Uterus (tissue), 2 donors: ENCODE measurements around the gene IGF1R.

Experiments
- POLR2A ChIP-seq, 2 donors: fragments of 450-650 bp; IDR thresholded peaks; one replicate each; pipeline ENCODE4 v1.6.1; 2016; ENCODE audit warnings: antibody characterized with exemption in 2 of 2, mild to moderate bottlenecking in 1 of 2, moderate library complexity in 1 of 2
- TF ChIP-seq, protein P1 (sequence below), 4 experiments: fragments of 200-600 bp in 2 of 4; fragments of 450-650 bp in 2 of 4; sonication (generic) in 2 of 4; IDR thresholded peaks; one replicate each; pipeline ENCODE4 v1.5.1; 2016 to 2019; ENCODE audit warnings: antibody characterized with exemption in 4 of 4, mild to moderate bottlenecking in 2 of 4, moderate library complexity in 1 of 4

DNA sequence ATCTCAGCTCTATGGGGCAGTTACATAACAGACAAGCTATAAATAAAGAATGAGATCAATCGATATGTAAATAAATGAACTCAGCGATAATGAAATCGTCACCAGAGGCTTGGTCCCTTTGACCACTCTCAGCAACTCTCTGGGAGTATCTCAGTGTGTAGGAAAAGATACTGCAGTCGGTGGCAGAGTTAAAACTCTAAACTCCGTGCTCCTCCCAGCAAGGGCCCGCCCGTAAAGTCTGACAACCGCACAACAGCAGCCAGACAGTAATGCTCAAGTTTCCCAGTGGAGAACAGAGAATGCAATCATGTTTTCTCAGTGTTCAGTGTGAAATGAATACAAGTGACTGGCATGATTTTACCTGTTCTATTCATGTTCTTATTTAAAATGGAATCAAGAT lies 28.3 kb upstream of the IGF1R start:
- TF ChIP-seq, protein P1, sequence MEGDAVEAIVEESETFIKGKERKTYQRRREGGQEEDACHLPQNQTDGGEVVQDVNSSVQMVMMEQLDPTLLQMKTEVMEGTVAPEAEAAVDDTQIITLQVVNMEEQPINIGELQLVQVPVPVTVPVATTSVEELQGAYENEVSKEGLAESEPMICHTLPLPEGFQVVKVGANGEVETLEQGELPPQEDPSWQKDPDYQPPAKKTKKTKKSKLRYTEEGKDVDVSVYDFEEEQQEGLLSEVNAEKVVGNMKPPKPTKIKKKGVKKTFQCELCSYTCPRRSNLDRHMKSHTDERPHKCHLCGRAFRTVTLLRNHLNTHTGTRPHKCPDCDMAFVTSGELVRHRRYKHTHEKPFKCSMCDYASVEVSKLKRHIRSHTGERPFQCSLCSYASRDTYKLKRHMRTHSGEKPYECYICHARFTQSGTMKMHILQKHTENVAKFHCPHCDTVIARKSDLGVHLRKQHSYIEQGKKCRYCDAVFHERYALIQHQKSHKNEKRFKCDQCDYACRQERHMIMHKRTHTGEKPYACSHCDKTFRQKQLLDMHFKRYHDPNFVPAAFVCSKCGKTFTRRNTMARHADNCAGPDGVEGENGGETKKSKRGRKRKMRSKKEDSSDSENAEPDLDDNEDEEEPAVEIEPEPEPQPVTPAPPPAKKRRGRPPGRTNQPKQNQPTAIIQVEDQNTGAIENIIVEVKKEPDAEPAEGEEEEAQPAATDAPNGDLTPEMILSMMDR (IDR thresholded peaks at IDR 0.05) = no peak
- no peak for TF ChIP-seq POLR2A (IDR thresholded peaks at IDR 0.05)
